HG02852 (cell line): ENCODE data around the gene ATF7.

Source experiments
- ATAC-seq: cut with Tn5 transposase; IDR thresholded peaks from one replicate; pipeline ENCODE4 v1.9.1; 2021; ENCODE audit warnings: mild to moderate bottlenecking, moderate library complexity; ENCODE audit not compliant: unreplicated experiment

ATF7 gene

GRCh38 chr12:53532021-53532420 lies 94.2 kb downstream of the ATF7 start:
- no peak for ATAC-seq

GRCh38 chr12:53530920-53531319 lies 95.3 kb downstream of the ATF7 start:
- no peak for ATAC-seq

- ATAC-seq: no peak
Observed at GRCh38 chr12:53530061-53530460, 96.1 kb downstream of the ATF7 start.

GRCh38 chr12:53524476-53524875 lies 101.7 kb downstream of the ATF7 start:
- ATAC-seq: no peak

GRCh38 chr12:53523131-53523530 lies 103.1 kb downstream of the ATF7 start:
- ATAC-seq: no peak

GRCh38 chr12:53518381-53518780 lies 107.8 kb downstream of the ATF7 start:
- no peak for ATAC-seq

GRCh38 chr12:53516758-53517455 lies 109.3 kb downstream of the ATF7 start:
- ATAC-seq: no peak

GRCh38 chr12:53515291-53515680 lies 110.9 kb downstream of the ATF7 start:
- no peak for ATAC-seq

GRCh38 chr12:53514628-53515290 lies 111.4 kb downstream of the ATF7 start:
- no peak for ATAC-seq

GRCh38 chr12:53513712-53514410 lies 112.3 kb downstream of the ATF7 start:
- ATAC-seq: no peak

GRCh38 chr12:53510181-53510812 lies 115.9 kb downstream of the ATF7 start:
- no peak for ATAC-seq

GRCh38 chr12:53508534-53509170 lies 117.5 kb downstream of the ATF7 start:
- ATAC-seq: peak; percentile 82

- ATAC-seq: no peak
Observed at GRCh38 chr12:53507603-53507885, 118.6 kb downstream of the ATF7 start.

GRCh38 chr12:53506881-53507602 lies 119.1 kb downstream of the ATF7 start, which contains the start of gene NPFF:
Gene NPFF, minus strand, starts transcription at chr12:53507484. Its CDS starts 10 bp downstream, at chr12:53507474.
- ATAC-seq: no peak

- ATAC-seq: no peak
Observed at GRCh38 chr12:53506450-53506785, 119.8 kb downstream of the ATF7 start.

GRCh38 chr12:53505555-53506449 lies 120.4 kb downstream of the ATF7 start:
- ATAC-seq: no peak

- no peak for ATAC-seq
Observed at GRCh38 chr12:53505086-53505485, 121.1 kb downstream of the ATF7 start.

GRCh38 chr12:53504004-53504920 lies 121.9 kb downstream of the ATF7 start:
- ATAC-seq: no peak
